NB4 (cell line): Measurements from ENCODE around the gene MAD1L1.

ENCODE experiments used
- DNase-seq: peaks from one replicate; pipeline ENCODE4 v3.0.0; 2010; ENCODE audit warnings: low read depth
- H3K4me3 ChIP-seq: one replicate; pipeline ENCODE4 v1.5.1; 2011; ENCODE audit warnings: mild to moderate bottlenecking, low read depth, low read length, moderate library complexity
- CTCF ChIP-seq: IDR thresholded peaks from one replicate; pipeline ENCODE4 v1.5.1; 2012; ENCODE audit warnings: low read depth, low read length
- MYC ChIP-seq: IDR thresholded peaks from 2 replicates; pipeline ENCODE4 v1.6.1; 2011; ENCODE audit warnings: low read depth, low read length
- POLR2A ChIP-seq: IDR thresholded peaks from 2 replicates; pipeline ENCODE4 v1.6.1; 2011; ENCODE audit warnings: mild to moderate bottlenecking; ENCODE audit not compliant: insufficient read length; ENCODE audit errors: extremely low read depth
- TF ChIP-seq, protein P1 (sequence below): IDR thresholded peaks from 2 replicates; pipeline ENCODE4 v1.6.1; 2011; ENCODE audit warnings: low read depth, low read length

Gene MAD1L1

DNA sequence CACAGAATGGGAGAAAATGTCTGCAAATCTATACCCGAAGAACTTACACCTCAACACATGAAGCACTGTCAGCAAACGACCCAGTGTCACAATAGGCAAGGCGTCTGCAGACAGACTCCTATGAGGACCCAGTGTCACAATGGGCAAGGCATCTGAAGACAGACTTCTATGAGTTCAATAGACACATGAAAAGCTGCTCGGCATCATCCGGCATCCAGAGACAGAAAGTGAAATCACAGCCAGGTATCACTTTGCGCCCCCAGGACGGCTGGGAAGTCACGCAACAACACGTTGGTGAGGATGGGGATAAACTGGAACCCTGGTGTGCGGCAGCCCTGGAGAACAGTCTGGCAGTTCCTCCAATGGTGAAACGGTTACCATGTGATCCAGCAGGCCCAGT, 289.4 kb downstream of the MAD1L1 start:
- no peak for DNase-seq
- no peak for TF ChIP-seq POLR2A
- TF ChIP-seq, protein P1, sequence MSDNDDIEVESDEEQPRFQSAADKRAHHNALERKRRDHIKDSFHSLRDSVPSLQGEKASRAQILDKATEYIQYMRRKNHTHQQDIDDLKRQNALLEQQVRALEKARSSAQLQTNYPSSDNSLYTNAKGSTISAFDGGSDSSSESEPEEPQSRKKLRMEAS, result no peak
- TF ChIP-seq MYC, result no peak
- TF ChIP-seq CTCF, result no peak
- H3K4me3 ChIP-seq, result no peak overlapping the region

DNA sequence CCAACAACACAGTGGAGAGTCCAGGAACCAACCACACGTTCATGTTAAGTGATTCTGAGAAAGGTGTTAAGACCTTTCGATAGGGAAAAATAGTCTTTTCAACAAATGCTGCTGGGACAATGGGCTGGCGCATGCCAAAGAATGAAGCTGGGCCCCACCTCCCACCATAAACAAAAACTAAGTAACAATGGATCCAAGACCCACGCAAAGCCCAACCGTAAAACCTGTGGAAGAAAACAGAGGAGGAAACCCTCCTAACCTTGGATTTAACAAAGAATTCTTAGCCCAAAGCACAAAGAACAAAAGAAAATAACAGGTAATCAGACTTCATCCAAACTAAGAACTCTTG, 289.8 kb downstream of the MAD1L1 start:
- DNase-seq, result no peak
- no peak overlapping the region for H3K4me3 ChIP-seq
- peak; percentile 78 for TF ChIP-seq MYC
- no peak for TF ChIP-seq POLR2A
- TF ChIP-seq, protein P1, result 0 out of 2 replicates have a peak, but pooled peaks have one; percentile 49

- H3K4me3 ChIP-seq, result no peak overlapping the region
- TF ChIP-seq, protein P1, result no peak
- TF ChIP-seq MYC (no peak), POLR2A (no peak), CTCF (no peak)
- DNase-seq, result peak; percentile 75
Measured at GRCh38 chr7:1942243-1942940, 290.4 kb downstream of the MAD1L1 start.

DNA sequence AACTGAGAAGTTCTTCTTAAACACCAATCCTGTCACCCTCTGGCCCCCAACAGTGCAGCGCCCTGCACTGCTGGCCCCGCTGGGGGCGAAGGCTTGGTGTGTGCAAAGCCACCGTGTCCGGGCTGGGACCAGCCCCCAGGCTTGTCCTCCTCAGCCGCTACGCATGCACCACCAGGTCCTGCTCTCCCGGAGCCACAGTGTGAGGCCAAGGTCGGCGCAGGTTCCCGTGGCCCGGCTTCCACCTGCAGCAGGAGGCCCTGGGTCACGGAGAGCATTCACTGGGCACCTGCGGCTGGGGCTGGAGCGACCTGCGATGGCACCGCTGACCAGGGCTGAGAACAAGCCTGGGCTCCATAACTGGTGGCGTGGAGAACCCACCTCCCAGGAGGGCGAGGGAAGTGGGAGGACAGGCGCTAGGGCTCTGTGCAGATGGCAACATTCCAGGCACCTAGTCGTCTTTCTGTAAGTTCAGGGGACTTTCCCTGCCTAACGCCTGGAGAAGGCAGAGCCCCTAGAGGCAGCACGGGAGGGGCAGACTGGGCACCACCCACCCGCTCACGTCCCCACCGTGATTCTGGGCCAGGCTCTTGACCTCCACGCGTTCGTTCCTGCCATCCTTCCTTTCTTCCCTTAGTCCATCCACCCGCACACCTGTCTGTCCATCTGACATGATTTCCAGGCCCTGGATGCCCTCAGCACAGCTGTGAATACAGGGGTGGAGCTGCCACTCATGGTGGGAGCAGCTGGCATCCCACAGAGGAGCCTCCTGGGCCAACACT, 291.1 kb downstream of the MAD1L1 start:
- TF ChIP-seq MYC, result no peak
- TF ChIP-seq CTCF, result no peak
- TF ChIP-seq, protein P1, result no peak
- no peak for TF ChIP-seq POLR2A
- DNase-seq, result peak; percentile 41
- H3K4me3 ChIP-seq, result no peak overlapping the region

DNA sequence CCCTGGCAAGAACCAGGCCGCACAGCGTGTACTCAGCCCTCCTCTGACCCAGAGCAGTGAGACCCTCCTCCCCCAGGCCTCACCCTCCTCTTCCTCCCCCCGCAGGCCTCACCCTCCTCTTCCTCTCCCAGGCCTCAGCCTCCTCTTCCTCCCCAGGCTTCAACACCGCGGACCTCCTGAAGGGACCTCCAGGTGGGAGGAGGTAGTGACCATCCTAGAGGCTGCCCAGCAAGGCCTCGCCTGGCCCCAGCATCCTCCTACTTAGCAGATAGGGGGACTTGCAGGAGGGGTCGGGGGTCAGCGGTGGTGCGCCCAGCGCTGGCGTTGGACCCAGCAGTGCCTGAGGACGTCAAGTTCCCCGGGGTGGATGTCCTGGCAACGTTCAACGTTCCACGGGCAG, 291.9 kb downstream of the MAD1L1 start:
- TF ChIP-seq MYC (no peak), POLR2A (no peak), CTCF (no peak)
- TF ChIP-seq, protein P1, result no peak

DNA sequence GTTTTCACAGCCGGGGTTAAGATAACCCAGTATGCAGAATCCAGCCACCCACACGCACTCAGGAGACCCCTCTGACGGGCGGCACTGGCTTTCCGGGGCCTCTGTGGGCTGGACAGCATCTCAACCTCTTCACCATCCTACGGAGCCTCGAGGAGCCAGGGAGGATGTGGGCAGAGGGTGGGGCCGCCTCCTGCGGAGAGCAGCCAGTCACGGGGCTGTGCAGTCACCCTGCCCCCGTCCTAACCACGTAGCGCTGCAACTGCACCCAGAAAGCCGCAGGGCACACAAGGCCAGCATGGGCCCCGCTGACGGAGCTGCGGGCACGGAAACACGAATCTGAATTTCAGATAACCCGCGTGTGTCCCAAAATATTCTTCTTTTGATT, 292.4 kb downstream of the MAD1L1 start:
- TF ChIP-seq, protein P1, result peak; percentile 89
- TF ChIP-seq CTCF (no peak), MYC (peak; percentile 90), POLR2A (peak; percentile 72)
- peak; percentile 99 for DNase-seq
- H3K4me3 ChIP-seq, result peak overlapping the region; percentile 68

More for the DNA sequence above, 291.9 kb downstream of the MAD1L1 start:
- no peak for DNase-seq
- peak overlapping the region; percentile 32 for H3K4me3 ChIP-seq
